ENCODE results near the gene KCTD10. TPM values are rescaled to one million over a fixed set of nuclear protein-coding genes. Genes with fewer than 3 reads are reported as not detected.
A peak's percentile ranks its signal among the peaks of the same experiment; 100 is the strongest.

The KCTD10 gene
- total RNA-seq, 1 experiment from 2014 or later = 56.7 TPM

DNA sequence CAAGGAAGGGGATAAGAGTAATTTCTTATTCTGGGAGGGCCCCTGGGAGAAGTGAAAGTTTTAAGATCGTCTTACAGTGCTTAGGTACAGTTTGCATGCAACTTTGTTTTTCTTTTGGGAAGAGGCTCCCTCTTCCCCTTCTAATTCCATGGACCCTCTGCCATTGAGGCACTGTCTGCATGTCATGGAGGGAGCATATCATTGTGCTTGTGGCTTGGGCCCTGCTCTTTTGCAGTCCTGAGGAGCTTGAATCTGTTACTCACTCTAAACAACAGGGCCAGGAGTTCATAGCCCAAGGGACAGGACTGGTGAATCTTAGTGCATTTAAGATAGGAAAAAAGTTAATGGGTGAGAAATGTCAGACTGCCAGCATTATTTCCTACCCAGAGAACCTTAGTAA lies 2.7 kb upstream of the KCTD10 start:
- intact Hi-C loops (cut with micrococcal nuclease; ENCODE audit: unreplicated experiment) = loop anchor here (5.0 kb wide), 1 partner anchor 52 kb away; no protein-coding TSS in a partner anchor
- CTCF ChIA-PET = no interaction called here
- BruUV-seq (replicated peaks) = no TSS peak

DNA sequence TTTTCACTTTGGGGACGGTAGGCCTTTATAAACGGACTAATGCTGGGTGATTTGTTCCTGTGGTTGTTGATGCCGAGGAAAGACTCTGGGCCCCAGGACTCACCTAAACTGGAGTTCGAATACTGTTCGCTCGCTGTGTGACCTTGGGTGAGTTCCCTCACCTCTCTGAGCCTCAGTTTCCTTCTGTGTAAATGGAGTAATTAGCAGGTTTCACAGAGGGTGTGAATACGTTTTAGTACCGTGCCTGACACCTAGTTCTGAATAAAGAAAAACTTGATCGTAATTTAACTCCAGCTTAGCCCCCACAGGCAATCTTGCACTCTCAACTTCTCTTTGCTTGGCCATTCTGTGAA lies 839 bp upstream of the KCTD10 start:
- TSS peak; percentile 71 for BruUV-seq (replicated peaks)
- intact Hi-C loops (cut with micrococcal nuclease; ENCODE audit: unreplicated experiment) = loop anchor here (5.0 kb wide), 1 partner anchor 51 kb away; no protein-coding TSS in a partner anchor
- DNase-seq = no peak
- H3K4me3 Mint-ChIP-seq (ENCODE audit: low read depth, unreplicated experiment) = peak overlapping the region; percentile 94
- peak overlapping the region; percentile 95 for H3K27ac Mint-ChIP-seq (ENCODE audit: unreplicated experiment)
- H3K27me3 Mint-ChIP-seq (ENCODE audit: unreplicated experiment) = no peaks in the 10 kb centered on the region
- CTCF ChIA-PET = no interaction called here
- H3K36me3 Mint-ChIP-seq (ENCODE audit: insufficient read depth, unreplicated experiment) = peaks cover 29% of the 10 kb centered on the region
- TF ChIP-seq, protein P1, sequence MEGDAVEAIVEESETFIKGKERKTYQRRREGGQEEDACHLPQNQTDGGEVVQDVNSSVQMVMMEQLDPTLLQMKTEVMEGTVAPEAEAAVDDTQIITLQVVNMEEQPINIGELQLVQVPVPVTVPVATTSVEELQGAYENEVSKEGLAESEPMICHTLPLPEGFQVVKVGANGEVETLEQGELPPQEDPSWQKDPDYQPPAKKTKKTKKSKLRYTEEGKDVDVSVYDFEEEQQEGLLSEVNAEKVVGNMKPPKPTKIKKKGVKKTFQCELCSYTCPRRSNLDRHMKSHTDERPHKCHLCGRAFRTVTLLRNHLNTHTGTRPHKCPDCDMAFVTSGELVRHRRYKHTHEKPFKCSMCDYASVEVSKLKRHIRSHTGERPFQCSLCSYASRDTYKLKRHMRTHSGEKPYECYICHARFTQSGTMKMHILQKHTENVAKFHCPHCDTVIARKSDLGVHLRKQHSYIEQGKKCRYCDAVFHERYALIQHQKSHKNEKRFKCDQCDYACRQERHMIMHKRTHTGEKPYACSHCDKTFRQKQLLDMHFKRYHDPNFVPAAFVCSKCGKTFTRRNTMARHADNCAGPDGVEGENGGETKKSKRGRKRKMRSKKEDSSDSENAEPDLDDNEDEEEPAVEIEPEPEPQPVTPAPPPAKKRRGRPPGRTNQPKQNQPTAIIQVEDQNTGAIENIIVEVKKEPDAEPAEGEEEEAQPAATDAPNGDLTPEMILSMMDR (IDR thresholded peaks at IDR 0.05; ENCODE audit: unreplicated experiment) = no peak
- H3K4me1 Mint-ChIP-seq (ENCODE audit: low read depth, unreplicated experiment) = peaks cover 11% of the 10 kb centered on the region
- no peaks in the 10 kb centered on the region for H3K9me3 Mint-ChIP-seq (ENCODE audit: low read depth, unreplicated experiment)

More for the DNA sequence above, 2.7 kb upstream of the KCTD10 start:
- TF ChIP-seq, protein P1 (IDR thresholded peaks at IDR 0.05; ENCODE audit: unreplicated experiment) = no peak
- Mint-ChIP-seq H3K9me3 (ENCODE audit: low read depth, unreplicated experiment) (no peaks in the 10 kb centered on the region), H3K27ac (ENCODE audit: unreplicated experiment) (no peak overlapping the region), H3K27me3 (ENCODE audit: unreplicated experiment) (no peaks in the 10 kb centered on the region), H3K36me3 (ENCODE audit: insufficient read depth, unreplicated experiment) (peaks cover 28% of the 10 kb centered on the region), H3K4me1 (ENCODE audit: low read depth, unreplicated experiment) (peaks cover 11% of the 10 kb centered on the region), H3K4me3 (ENCODE audit: low read depth, unreplicated experiment) (no peak overlapping the region)
- no peak for DNase-seq

DNA sequence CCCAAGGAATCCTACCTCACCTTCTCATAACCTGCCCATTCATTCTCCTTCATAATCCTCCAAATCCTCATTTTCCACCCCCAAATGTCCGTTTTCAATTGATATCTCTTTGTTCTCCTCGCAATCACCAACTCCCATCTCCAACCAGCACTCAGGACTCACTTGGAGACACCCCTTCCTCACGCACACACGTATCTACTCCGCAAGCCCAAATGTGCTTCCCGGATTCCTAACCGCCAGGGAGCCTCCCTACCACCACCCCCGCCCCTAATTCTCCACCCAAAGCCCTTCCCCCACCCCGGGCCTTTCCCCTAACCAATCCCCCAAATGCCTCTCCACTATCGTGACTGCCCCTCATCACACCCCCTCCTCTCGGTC lies 304 bp downstream of the KCTD10 start:
- H3K4me1 Mint-ChIP-seq (ENCODE audit: low read depth, unreplicated experiment) = peaks cover 11% of the 10 kb centered on the region
- TF ChIP-seq, protein P1 (IDR thresholded peaks at IDR 0.05; ENCODE audit: unreplicated experiment) = no peak
- intact Hi-C loops (cut with micrococcal nuclease; ENCODE audit: unreplicated experiment) = loop anchor here (5.0 kb wide), 1 partner anchor 49 kb away; no protein-coding TSS in a partner anchor

DNA sequence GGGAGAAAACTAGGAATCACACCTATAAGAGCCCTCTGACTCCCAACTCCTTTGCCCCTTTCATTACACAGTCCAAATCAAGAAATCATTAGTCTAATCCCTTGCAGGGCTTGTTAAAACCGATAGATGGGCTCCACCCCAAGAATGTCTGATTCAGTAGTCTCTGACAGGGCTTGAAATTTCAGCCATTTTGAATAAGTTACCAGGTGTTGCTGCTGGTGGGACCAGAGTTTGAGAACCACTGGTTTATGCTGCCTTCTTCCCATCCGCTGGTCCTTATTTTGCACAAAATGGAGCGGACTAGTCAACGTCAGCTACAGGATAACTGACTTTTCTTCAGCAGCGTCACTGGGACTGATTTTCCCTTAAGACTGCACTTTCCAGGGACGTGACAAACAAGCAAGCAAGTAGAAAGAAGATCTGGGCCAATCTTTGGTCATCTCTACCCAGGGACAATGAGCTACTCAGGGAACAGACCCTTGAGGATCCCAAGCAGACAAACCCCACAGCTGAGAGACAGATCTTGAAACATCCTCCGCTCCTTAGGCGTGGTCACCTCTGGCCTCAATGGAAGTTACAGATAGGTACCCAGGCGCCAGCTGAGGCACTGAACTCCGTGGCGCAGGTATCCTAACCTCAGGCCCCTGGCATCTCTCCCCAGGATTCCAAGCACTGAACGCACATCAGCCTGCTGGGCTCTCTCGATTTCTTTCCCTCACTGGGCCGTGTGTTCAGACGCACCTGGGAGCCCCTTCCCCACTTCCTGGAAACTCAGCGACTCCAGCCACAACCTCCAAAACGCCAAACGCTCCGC lies 900 bp downstream of the KCTD10 start:
- peaks cover 11% of the 10 kb centered on the region for H3K4me1 Mint-ChIP-seq (ENCODE audit: low read depth, unreplicated experiment)
- intact Hi-C loops (cut with micrococcal nuclease; ENCODE audit: unreplicated experiment) = loop anchor here (5.0 kb wide), 1 partner anchor 49 kb away; no protein-coding TSS in a partner anchor
- CTCF ChIA-PET = interaction anchor here (1.1 to 1.6 kb wide), 2 partner anchors 9 to 43 kb away, joined by 3 to 6 read pairs; no protein-coding TSS in a partner anchor

More for the DNA sequence above, 304 bp downstream of the KCTD10 start:
- H3K27ac Mint-ChIP-seq (ENCODE audit: unreplicated experiment) = peak overlapping the region; percentile 95
- no TSS peak for BruUV-seq (replicated peaks)
- H3K9me3 Mint-ChIP-seq (ENCODE audit: low read depth, unreplicated experiment) = no peaks in the 10 kb centered on the region
- H3K4me3 Mint-ChIP-seq (ENCODE audit: low read depth, unreplicated experiment) = peak overlapping the region; percentile 94
- CTCF ChIA-PET = interaction anchor here (0.7 to 1.6 kb wide), 4 partner anchors 8 to 49 kb away, joined by 3 to 7 read pairs (median 5); no protein-coding TSS in a partner anchor
- DNase-seq = no peak
- H3K27me3 Mint-ChIP-seq (ENCODE audit: unreplicated experiment) = no peaks in the 10 kb centered on the region
- H3K36me3 Mint-ChIP-seq (ENCODE audit: insufficient read depth, unreplicated experiment) = peaks cover 32% of the 10 kb centered on the region

More for the DNA sequence above, 900 bp downstream of the KCTD10 start:
- peaks cover 32% of the 10 kb centered on the region for H3K36me3 Mint-ChIP-seq (ENCODE audit: insufficient read depth, unreplicated experiment)
- no peak for DNase-seq
- TF ChIP-seq, protein P1 (IDR thresholded peaks at IDR 0.05; ENCODE audit: unreplicated experiment) = no peak
- H3K4me3 Mint-ChIP-seq (ENCODE audit: low read depth, unreplicated experiment) = peak overlapping the region; percentile 94
- H3K27me3 Mint-ChIP-seq (ENCODE audit: unreplicated experiment) = no peaks in the 10 kb centered on the region
- H3K9me3 Mint-ChIP-seq (ENCODE audit: low read depth, unreplicated experiment) = no peaks in the 10 kb centered on the region
- no TSS peak for BruUV-seq (replicated peaks)
- peak overlapping the region; percentile 95 for H3K27ac Mint-ChIP-seq (ENCODE audit: unreplicated experiment)
